Measurements from ENCODE around the gene ZDHHC17. TPM values are rescaled to one million over a fixed set of nuclear protein-coding genes. Genes with fewer than 3 reads are reported as not detected.

ZDHHC17 gene
- total RNA-seq, 1 donor from 2014 or later = 26.1 TPM

GRCh38 chr12:76739896-76740295 lies 24.0 kb upstream of the ZDHHC17 start:
- H3K4me3 ChIP-seq (ENCODE audit: low read depth, low read length) = no peak overlapping the region
- H3K36me3 ChIP-seq (ENCODE audit: control insufficient read depth, insufficient read depth, low read length) = no peaks in the 10 kb centered on the region
- FAIRE-seq (no peak), DNase-seq (ENCODE audit: low read depth) (no peak)
- TF ChIP-seq CTCF (IDR thresholded peaks at IDR 0.05; ENCODE audit: insufficient read depth, low read length, severe bottlenecking) = no peak
- no peaks in the 10 kb centered on the region for H3K27me3 ChIP-seq (ENCODE audit: control insufficient read depth, insufficient read depth, low read length)

DNA sequence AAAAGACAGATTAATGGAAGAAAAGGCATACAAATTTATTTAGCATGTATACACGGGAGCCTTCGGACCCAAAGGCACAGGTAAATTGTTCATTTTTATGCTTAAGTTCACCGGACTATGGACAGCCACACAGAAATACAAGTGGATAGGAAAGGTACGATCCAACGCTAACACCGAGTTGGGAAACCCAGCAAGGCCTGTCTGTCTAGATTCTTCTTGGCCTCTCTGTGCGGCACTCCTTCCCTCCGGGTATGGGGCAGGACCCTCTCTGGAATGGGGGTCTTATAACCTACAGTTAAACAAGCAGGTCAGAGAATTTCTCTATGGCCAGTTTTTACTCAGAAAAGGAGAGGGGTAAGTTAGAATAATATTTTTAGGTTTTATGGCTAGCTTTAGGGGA lies 23.4 kb upstream of the ZDHHC17 start:
- no peaks in the 10 kb centered on the region for H3K27me3 ChIP-seq (ENCODE audit: control insufficient read depth, insufficient read depth, low read length)

DNA sequence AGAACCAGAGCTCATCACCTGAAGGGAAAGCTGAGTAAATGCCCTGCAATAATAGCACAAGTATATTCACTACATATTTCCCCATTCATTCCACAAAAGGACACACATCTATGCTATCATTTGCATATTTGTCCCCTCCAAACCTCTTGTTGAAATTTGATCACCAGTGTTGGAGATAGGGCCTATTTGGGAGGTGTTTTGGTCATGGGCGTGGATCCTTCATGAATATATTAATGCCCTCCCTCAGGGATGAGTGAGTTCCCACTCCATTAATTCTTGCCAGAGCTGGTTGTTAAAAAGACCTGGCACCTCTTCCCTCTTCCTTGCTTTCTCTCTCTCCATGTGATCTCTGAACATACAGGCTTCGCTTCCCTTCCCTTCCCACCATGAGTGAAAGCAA lies 18.6 kb upstream of the ZDHHC17 start:
- no peaks in the 10 kb centered on the region for H3K36me3 ChIP-seq (ENCODE audit: control insufficient read depth, insufficient read depth, low read length)
- H3K4me3 ChIP-seq (ENCODE audit: low read depth, low read length) = no peak overlapping the region
- no peaks in the 10 kb centered on the region for H3K27me3 ChIP-seq (ENCODE audit: control insufficient read depth, insufficient read depth, low read length)
- TF ChIP-seq CTCF (IDR thresholded peaks at IDR 0.05; ENCODE audit: insufficient read depth, low read length, severe bottlenecking) = no peak
- DNase-seq (ENCODE audit: low read depth) = no peak
- FAIRE-seq = no peak

More for the DNA sequence above, 23.4 kb upstream of the ZDHHC17 start:
- DNase-seq (ENCODE audit: low read depth) = no peak
- no peak for TF ChIP-seq CTCF (IDR thresholded peaks at IDR 0.05; ENCODE audit: insufficient read depth, low read length, severe bottlenecking)
- Histone ChIP-seq H3K4me3 (ENCODE audit: low read depth, low read length) (no peak overlapping the region), H3K36me3 (ENCODE audit: control insufficient read depth, insufficient read depth, low read length) (no peaks in the 10 kb centered on the region)
- no peak for FAIRE-seq

DNA sequence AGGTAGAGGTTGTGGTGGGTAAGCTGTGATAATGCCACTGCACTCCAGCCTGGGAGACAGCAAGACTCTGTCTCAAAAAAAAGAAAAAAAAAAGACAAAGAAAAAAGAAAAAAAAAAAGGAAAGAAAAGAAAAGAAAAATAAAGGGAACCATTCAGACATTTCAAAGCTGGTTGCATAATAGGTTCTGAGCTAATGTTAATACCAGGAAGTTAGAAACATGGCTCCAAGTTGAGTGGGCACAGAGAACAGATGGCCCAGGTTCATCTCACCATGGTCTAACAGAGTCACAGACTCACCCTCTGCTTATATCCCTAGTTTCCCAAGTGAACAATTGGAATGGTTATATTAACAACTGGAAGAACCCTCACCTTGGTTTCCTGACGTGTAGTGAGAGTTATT lies 17.4 kb upstream of the ZDHHC17 start:
- H3K36me3 ChIP-seq (ENCODE audit: control insufficient read depth, insufficient read depth, low read length) = no peaks in the 10 kb centered on the region
- no peak for TF ChIP-seq CTCF (IDR thresholded peaks at IDR 0.05; ENCODE audit: insufficient read depth, low read length, severe bottlenecking)
- DNase-seq (ENCODE audit: low read depth) (no peak), FAIRE-seq (no peak)
- H3K4me3 ChIP-seq (ENCODE audit: low read depth, low read length) = no peak overlapping the region
- H3K27me3 ChIP-seq (ENCODE audit: control insufficient read depth, insufficient read depth, low read length) = no peaks in the 10 kb centered on the region

- FAIRE-seq = no peak
- no peak for DNase-seq (ENCODE audit: low read depth)
- H3K27me3 ChIP-seq (ENCODE audit: control insufficient read depth, insufficient read depth, low read length) = no peaks in the 10 kb centered on the region
- H3K36me3 ChIP-seq (ENCODE audit: control insufficient read depth, insufficient read depth, low read length) = no peaks in the 10 kb centered on the region
- TF ChIP-seq CTCF (IDR thresholded peaks at IDR 0.05; ENCODE audit: insufficient read depth, low read length, severe bottlenecking) = no peak
- H3K4me3 ChIP-seq (ENCODE audit: low read depth, low read length) = no peak overlapping the region
These were observed 16.7 kb upstream of the ZDHHC17 start for GRCh38 chr12:76747245-76747644.

- FAIRE-seq = no peak
- Histone ChIP-seq H3K36me3 (ENCODE audit: control insufficient read depth, insufficient read depth, low read length) (no peaks in the 10 kb centered on the region), H3K27me3 (ENCODE audit: control insufficient read depth, insufficient read depth, low read length) (no peaks in the 10 kb centered on the region), H3K4me3 (ENCODE audit: low read depth, low read length) (no peak overlapping the region)
- TF ChIP-seq CTCF (IDR thresholded peaks at IDR 0.05; ENCODE audit: insufficient read depth, low read length, severe bottlenecking) = no peak
- no peak for DNase-seq (ENCODE audit: low read depth)
These were observed 8.0 kb upstream of the ZDHHC17 start for GRCh38 chr12:76755829-76756379.

Data from bronchial epithelial cell (primary cell).